Astrocyte (in vitro differentiated cells and primary cell): ENCODE results near the gene PLAGL2.

Experiments used
- CTCF ChIP-seq: IDR thresholded peaks from 2 replicates; pipeline ENCODE4 v1.5.1; 2011; ENCODE audit warnings: low read depth, mild to moderate bottlenecking, inconsistent platforms, low read length, moderate library complexity; ENCODE audit not compliant: insufficient read depth
- EZH2 ChIP-seq: IDR thresholded peaks from 2 replicates; pipeline ENCODE4 v1.6.1; 2012; ENCODE audit warnings: mild to moderate bottlenecking, low read length, inconsistent platforms; ENCODE audit not compliant: insufficient read depth

- TF ChIP-seq CTCF (no peak), EZH2 (no peak)
Observed at GRCh38 chr20:32230707-32231106, 23.2 kb upstream of the PLAGL2 start.
